PFSK-1 (cell line): ENCODE measurements around the gene GSDME.

Source experiments
- FOXP2 ChIP-seq: optimal IDR thresholded peaks from 2 replicates; pipeline ENCODE3; 2011; ENCODE audit warnings: borderline replicate concordance, control low read depth, inconsistent platforms; ENCODE audit not compliant: insufficient read depth; ENCODE audit errors: extremely low read length, extremely low read depth
- POLR2AphosphoS5 ChIP-seq: IDR thresholded peaks from 2 replicates; pipeline ENCODE4 v1.6.1; 2012; ENCODE audit warnings: low read depth, mild to moderate bottlenecking, control low read depth, low read length, moderate library complexity
- SIN3A ChIP-seq: IDR thresholded peaks from 2 replicates; pipeline ENCODE4 v1.6.1; 2012; ENCODE audit warnings: mild to moderate bottlenecking, low read length, moderate library complexity, borderline replicate concordance; ENCODE audit not compliant: insufficient read depth
- TAF1 ChIP-seq: IDR thresholded peaks from 2 replicates; pipeline ENCODE4 v1.6.1; 2012; ENCODE audit warnings: low read length, control low read depth, borderline replicate concordance; ENCODE audit not compliant: insufficient read depth
- TF ChIP-seq, protein P1 (sequence below), 2 experiments: IDR thresholded peaks; 2 replicates each; pipeline versions ENCODE4 v1.6.1 to v1.8.0; 2011 to 2012; ENCODE audit warnings: low read depth in 2 of 2, low read length in 2 of 2, control low read depth in 1 of 2, inconsistent platforms in 1 of 2, mild to moderate bottlenecking in 1 of 2, moderate library complexity in 1 of 2; ENCODE audit not compliant: insufficient read depth in 1 of 2

The GSDME gene

DNA sequence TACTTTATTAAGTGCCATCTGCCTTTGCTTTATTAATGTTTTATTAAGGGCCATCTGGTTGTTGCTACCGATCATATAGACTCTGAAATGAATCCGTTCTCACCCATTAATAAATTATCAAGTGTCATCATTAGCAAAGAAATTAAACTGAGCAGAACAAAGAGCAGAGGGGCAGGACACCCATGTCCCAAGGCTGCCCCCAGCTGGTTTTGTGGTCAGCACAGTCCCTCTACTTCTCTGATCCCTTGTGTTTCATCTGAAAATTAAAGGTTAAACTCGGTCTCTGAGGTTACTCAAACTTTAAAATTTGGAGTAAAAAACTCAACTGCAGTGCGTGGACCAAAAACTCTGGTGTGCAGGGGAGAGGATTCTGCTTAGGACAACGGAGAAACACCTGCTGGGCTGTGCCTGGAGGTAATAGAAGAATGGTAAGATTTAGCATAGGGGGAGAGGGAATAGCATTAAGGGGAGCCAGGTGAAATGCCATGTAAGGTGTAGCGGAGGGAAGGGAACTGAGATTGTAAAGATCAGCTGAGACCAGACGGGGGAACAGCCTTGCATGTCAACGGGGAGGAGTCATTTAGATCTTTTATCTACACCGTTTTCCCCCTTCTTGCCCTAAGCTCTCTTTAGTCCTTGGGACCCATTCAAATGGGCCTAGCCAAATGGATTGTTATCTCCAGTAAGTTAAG is 10.8 kb upstream of the GSDME start:
- TF ChIP-seq, protein P1, sequence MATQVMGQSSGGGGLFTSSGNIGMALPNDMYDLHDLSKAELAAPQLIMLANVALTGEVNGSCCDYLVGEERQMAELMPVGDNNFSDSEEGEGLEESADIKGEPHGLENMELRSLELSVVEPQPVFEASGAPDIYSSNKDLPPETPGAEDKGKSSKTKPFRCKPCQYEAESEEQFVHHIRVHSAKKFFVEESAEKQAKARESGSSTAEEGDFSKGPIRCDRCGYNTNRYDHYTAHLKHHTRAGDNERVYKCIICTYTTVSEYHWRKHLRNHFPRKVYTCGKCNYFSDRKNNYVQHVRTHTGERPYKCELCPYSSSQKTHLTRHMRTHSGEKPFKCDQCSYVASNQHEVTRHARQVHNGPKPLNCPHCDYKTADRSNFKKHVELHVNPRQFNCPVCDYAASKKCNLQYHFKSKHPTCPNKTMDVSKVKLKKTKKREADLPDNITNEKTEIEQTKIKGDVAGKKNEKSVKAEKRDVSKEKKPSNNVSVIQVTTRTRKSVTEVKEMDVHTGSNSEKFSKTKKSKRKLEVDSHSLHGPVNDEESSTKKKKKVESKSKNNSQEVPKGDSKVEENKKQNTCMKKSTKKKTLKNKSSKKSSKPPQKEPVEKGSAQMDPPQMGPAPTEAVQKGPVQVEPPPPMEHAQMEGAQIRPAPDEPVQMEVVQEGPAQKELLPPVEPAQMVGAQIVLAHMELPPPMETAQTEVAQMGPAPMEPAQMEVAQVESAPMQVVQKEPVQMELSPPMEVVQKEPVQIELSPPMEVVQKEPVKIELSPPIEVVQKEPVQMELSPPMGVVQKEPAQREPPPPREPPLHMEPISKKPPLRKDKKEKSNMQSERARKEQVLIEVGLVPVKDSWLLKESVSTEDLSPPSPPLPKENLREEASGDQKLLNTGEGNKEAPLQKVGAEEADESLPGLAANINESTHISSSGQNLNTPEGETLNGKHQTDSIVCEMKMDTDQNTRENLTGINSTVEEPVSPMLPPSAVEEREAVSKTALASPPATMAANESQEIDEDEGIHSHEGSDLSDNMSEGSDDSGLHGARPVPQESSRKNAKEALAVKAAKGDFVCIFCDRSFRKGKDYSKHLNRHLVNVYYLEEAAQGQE (IDR thresholded peaks at IDR 0.05; ENCODE audit: insufficient read depth in 1 of 2, low read depth in 2 of 2, low read length in 2 of 2): no peak
- TF ChIP-seq FOXP2: no peak
- no peak for TF ChIP-seq POLR2AphosphoS5
- TF ChIP-seq TAF1: no peak
- no peak for TF ChIP-seq SIN3A

- no peak for TF ChIP-seq SIN3A
Measured at GRCh38 chr7:24764972-24765744, 7.9 kb upstream of the GSDME start.

GRCh38 chr7:24764011-24764410 is 6.7 kb upstream of the GSDME start:
- TF ChIP-seq FOXP2 (no peak), POLR2AphosphoS5 (no peak), TAF1 (no peak), SIN3A (no peak)
- TF ChIP-seq, protein P1 (IDR thresholded peaks at IDR 0.05; ENCODE audit: insufficient read depth in 1 of 2, low read depth in 2 of 2, low read length in 2 of 2): no peak

- TF ChIP-seq SIN3A (no peak), POLR2AphosphoS5 (no peak), TAF1 (no peak), FOXP2 (no peak)
- TF ChIP-seq, protein P1 (IDR thresholded peaks at IDR 0.05; ENCODE audit: insufficient read depth in 1 of 2, low read depth in 2 of 2, low read length in 2 of 2): no peak
Measured at GRCh38 chr7:24763303-24763901, 6.1 kb upstream of the GSDME start.

- TF ChIP-seq, protein P1 (IDR thresholded peaks at IDR 0.05; ENCODE audit: insufficient read depth in 1 of 2, low read depth in 2 of 2, low read length in 2 of 2): no peak
- no peak for TF ChIP-seq FOXP2
- no peak for TF ChIP-seq POLR2AphosphoS5
- TF ChIP-seq SIN3A: no peak
- TF ChIP-seq TAF1: no peak
Measured at GRCh38 chr7:24762771-24763170, 5.5 kb upstream of the GSDME start.
